MM.1S (cell line): ENCODE results near the gene WDR88.
"Not testable (repeated sequence)": the region's sequence is repeated elsewhere in the genome, so short reads cannot be mapped to it uniquely, and the experiment has no call there.

Experiments used
- EZH2 ChIP-seq: fragments of 300-600 bp; sonication (generic); optimal IDR thresholded peaks from 2 replicates; pipeline ENCODE3; 2017; ENCODE audit warnings: low read depth, mild to moderate bottlenecking, antibody characterized with exemption, low read length, mixed read lengths
- EZH2phosphoT487 ChIP-seq: fragments of 300-600 bp; sonication (generic); IDR thresholded peaks from 2 replicates; pipeline ENCODE4 v1.6.1; 2018; ENCODE audit warnings: antibody characterized with exemption, low read length
- TF ChIP-seq, protein P1 (sequence below): fragments of 300-600 bp; sonication (generic); IDR thresholded peaks from 2 replicates; pipeline ENCODE4 v1.5.1; 2016; ENCODE audit warnings: antibody characterized with exemption, low read length, mixed read lengths

DNA sequence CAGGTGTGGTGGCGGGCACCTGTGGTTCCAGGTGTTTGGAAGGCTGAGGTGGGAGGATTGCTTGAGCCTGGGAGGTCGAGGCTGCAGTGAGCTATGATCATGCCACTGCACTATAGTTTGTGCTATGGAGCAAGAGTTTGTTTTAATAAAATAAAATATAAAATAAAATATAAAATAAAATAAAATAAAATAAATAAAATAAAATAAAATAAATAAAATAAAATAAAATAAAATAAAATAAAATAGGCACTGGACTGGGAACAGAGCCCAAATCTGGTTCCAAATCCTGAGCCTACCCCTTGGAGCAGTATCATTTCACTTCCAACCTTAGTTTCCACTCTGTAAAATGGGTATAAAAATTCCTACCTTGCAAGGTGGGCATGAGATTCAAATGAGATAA, 90.3 kb downstream of the WDR88 start:
- TF ChIP-seq, protein P1, sequence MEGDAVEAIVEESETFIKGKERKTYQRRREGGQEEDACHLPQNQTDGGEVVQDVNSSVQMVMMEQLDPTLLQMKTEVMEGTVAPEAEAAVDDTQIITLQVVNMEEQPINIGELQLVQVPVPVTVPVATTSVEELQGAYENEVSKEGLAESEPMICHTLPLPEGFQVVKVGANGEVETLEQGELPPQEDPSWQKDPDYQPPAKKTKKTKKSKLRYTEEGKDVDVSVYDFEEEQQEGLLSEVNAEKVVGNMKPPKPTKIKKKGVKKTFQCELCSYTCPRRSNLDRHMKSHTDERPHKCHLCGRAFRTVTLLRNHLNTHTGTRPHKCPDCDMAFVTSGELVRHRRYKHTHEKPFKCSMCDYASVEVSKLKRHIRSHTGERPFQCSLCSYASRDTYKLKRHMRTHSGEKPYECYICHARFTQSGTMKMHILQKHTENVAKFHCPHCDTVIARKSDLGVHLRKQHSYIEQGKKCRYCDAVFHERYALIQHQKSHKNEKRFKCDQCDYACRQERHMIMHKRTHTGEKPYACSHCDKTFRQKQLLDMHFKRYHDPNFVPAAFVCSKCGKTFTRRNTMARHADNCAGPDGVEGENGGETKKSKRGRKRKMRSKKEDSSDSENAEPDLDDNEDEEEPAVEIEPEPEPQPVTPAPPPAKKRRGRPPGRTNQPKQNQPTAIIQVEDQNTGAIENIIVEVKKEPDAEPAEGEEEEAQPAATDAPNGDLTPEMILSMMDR: not testable (repeated sequence)
- TF ChIP-seq EZH2phosphoT487, EZH2: not testable (repeated sequence)
